Suprapubic skin (tissue), 3 donors: ENCODE data around the gene TSNAX.

Experiments used
- CTCF ChIP-seq, 2 donors: fragments of 200-600 bp in 1 of 2; fragments of 450-650 bp in 1 of 2; sonication (generic) in 1 of 2; IDR thresholded peaks; one replicate each; pipeline ENCODE4 v1.5.1; 2016 to 2019; ENCODE audit warnings: antibody characterized with exemption in 2 of 2, mild to moderate bottlenecking in 1 of 2, moderate library complexity in 1 of 2
- EP300 ChIP-seq: sonication (generic); formaldehyde crosslinking; IDR thresholded peaks from one replicate; pipeline ENCODE4 v1.6.1; 2017; ENCODE audit warnings: antibody characterized with exemption

DNA sequence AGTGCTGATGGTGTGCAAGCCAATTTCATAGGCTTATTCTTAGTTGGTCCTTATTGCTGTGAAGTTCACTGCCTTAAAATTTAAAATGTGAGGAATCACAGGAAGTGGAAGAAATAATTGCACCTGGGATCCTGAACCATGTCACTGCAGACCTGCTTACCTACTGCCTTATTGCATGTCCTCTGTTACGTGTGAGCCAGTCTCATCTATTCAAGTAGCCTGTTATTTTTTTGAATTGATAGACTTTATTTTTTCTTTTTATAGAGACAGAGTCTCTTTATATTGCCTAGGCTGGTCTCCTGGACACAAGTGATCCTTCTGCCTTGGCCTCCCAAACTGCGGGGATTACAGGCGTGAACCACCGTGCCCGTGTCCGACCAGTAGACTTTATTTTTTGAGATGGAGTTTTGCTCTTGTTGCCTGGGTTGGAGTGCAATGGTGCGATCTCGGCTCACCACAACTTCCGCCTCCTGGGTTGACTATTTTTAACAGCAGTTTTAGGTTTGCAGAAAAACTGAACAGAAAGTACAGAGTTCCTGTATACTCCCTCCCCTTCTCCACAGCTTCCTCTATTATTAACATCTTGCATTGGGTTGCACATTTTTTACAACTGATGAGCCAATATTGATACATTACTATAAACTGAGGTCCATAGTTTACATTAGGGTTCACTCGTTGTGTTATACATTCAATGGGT, 84.1 kb downstream of the TSNAX start:
- TF ChIP-seq CTCF (IDR thresholded peaks at IDR 0.05) = no peak
- TF ChIP-seq EP300 = no peak
